Gastrocnemius medialis (tissue), 4 donors: ENCODE data around the gene SMYD5. TPM values are rescaled to one million over a fixed set of nuclear protein-coding genes. Genes with fewer than 3 reads are reported as not detected.
"Not testable (repeated sequence)": the region's sequence is repeated elsewhere in the genome, so short reads cannot be mapped to it uniquely, and the experiment has no call there.

Source experiments
- ATAC-seq, 2 donors: fragments of 150-250 bp; one replicate each; pipeline ENCODE4 v1.9.1; 2016
- DNase-seq, 2 donors: peaks; one replicate each; pipeline ENCODE4 v3.0.0-alpha.2; 2019
- H3K27ac ChIP-seq, 4 donors: fragments of 200-600 bp; sonication (generic); 1 replicate in 1 of 4; 2 replicates in 3 of 4; pipeline ENCODE4 v1.5.1; 2016 to 2018; ENCODE audit warnings: mild to moderate bottlenecking in 2 of 4, moderate library complexity in 1 of 4
- H3K27me3 ChIP-seq, 3 donors: fragments of 200-600 bp; sonication (generic) in 2 of 3; 1 replicate in 1 of 3; 2 replicates in 2 of 3; pipeline versions ENCODE4 v1.5.1 to v1.6.0; 2016 to 2019; ENCODE audit warnings: mild to moderate bottlenecking in 1 of 3, moderate library complexity in 1 of 3
- H3K36me3 ChIP-seq, 2 donors: fragments of 200-600 bp; sonication (generic) in 1 of 2; one replicate each; pipeline ENCODE4 v1.5.1; 2017 to 2018
- H3K4me1 ChIP-seq, 2 donors: fragments of 200-600 bp; sonication (generic) in 1 of 2; one replicate each; pipeline ENCODE4 v1.5.1; 2016 to 2017; ENCODE audit warnings: mild to moderate bottlenecking in 2 of 2
- H3K4me3 ChIP-seq, 4 donors: fragments of 200-600 bp; sonication (generic) in 3 of 4; 1 replicate in 1 of 4; 2 replicates in 3 of 4; pipeline ENCODE4 v1.5.1; 2016 to 2019; ENCODE audit warnings: mild to moderate bottlenecking in 2 of 4
- H3K9me3 ChIP-seq, 3 donors: fragments of 200-600 bp; sonication (generic) in 2 of 3; 1 replicate in 1 of 3; 2 replicates in 2 of 3; pipeline ENCODE4 v1.5.1; 2016 to 2019
- POLR2A ChIP-seq, 2 donors: fragments of 450-650 bp; IDR thresholded peaks; one replicate each; pipeline ENCODE4 v1.6.1; 2017; ENCODE audit warnings: antibody characterized with exemption in 2 of 2, mild to moderate bottlenecking in 2 of 2, moderate library complexity in 2 of 2
- in situ Hi-C, 4 donors: fragments of 200-750 bp; cut with MboI; loops; one replicate each; pipeline versions ENCODE4 v1.15.0 to v1.8.0; 2017; ENCODE audit warnings: low sequenced_read_pairs in 4 of 4
- intact Hi-C: fragments of 100-400 bp; cut with DNase I; formaldehyde crosslinking; loops from one replicate; pipeline ENCODE4 v1.15.1; 2023; ENCODE audit warnings: low total_unique reads
- total RNA-seq, 4 donors: library from RNA; depleted of rRNA; stranded (reverse); fragments of >200 nt; gene quantifications; one replicate each; pipeline versions ENCODE4 v1.1.0 to v1.2.3, GENCODE V29; 2016
- TF ChIP-seq, protein P1 (sequence below), 5 experiments: fragments of 450-650 bp in 3 of 5; fragments of 200-600 bp in 2 of 5; sonication (generic) in 2 of 5; IDR thresholded peaks in 4 of 5; conservative IDR thresholded peaks in 1 of 5; 1 replicate in 4 of 5; 2 replicates in 1 of 5; pipeline ENCODE4 v1.5.1; 2016 to 2019; ENCODE audit warnings: antibody characterized with exemption in 5 of 5, mild to moderate bottlenecking in 3 of 5, moderate library complexity in 3 of 5

Gene SMYD5
- 10 to 100 TPM in 3 of 4 donors, 1 to 10 TPM in 1; 9.8 to 17.7 (median 13.7) TPM for total RNA-seq

DNA sequence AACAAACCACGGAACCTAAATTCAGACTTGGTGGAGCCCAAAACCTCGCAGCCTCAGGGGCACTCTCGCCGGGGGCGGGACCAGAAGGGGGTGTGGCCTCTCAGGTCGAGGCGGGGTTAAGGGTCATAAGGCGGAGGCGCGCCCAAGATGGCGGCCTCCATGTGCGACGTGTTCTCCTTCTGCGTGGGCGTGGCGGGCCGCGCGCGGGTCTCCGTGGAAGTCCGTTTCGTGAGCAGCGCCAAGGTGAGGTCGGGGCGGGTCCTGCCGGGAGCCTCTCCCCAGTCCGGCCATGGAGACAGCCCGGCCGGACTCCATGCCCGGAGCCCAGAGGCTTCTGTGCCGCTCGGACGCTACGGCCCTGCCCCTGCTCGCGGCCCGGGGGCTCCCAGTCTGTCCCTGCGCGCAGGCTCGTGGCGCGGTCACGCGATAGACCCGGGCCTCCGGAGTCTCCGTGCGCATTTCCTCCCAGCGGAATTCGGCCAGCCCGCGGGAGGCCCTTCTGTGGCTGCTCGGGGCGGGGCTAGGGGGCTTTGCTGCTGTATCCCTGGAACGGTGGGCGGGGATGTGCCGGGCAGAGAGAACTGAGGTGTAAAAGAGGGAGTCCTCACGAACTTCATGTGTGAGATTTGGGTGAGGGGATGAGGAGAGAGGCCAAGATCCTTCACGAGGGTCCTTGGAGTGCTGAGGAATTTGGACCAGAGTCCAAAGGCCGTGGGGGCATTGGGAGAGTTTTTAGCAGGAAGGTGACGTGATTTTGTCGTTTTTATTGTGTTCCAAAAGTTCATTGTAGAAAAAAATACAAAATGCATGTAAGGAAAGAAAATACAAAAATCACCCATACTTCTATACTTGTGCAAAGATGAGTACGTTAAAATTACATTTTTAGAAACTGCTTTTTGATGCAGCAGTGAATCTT is at the start of gene SMYD5:
Gene SMYD5 (plus strand): TSS at position 126 of the 916 bp plus-strand sequence. CDS start 22 bp downstream, at position 148.
- TF ChIP-seq, protein P1, sequence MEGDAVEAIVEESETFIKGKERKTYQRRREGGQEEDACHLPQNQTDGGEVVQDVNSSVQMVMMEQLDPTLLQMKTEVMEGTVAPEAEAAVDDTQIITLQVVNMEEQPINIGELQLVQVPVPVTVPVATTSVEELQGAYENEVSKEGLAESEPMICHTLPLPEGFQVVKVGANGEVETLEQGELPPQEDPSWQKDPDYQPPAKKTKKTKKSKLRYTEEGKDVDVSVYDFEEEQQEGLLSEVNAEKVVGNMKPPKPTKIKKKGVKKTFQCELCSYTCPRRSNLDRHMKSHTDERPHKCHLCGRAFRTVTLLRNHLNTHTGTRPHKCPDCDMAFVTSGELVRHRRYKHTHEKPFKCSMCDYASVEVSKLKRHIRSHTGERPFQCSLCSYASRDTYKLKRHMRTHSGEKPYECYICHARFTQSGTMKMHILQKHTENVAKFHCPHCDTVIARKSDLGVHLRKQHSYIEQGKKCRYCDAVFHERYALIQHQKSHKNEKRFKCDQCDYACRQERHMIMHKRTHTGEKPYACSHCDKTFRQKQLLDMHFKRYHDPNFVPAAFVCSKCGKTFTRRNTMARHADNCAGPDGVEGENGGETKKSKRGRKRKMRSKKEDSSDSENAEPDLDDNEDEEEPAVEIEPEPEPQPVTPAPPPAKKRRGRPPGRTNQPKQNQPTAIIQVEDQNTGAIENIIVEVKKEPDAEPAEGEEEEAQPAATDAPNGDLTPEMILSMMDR (IDR thresholded peaks at IDR 0.05 in 4 of 5, conservative IDR thresholded peaks at IDR 0.05 in 1 of 5) = no peak
- peak; percentile 33 to 34 for TF ChIP-seq POLR2A (IDR thresholded peaks at IDR 0.05)
- peaks cover 12 to 23% of the 10 kb centered on the region in 2 donors for H3K4me1 ChIP-seq
- intact Hi-C loops = loop anchor here (1.0 to 5.0 kb wide), 2 partner anchors 20 to 102 kb away; partner anchors contain the start of genes CCT7 and RAB11FIP5
- DNase-seq (peak; percentile 59 to 68), ATAC-seq (peak; percentile 79 to 81)
- peak within 1 kb of the TSS; percentile 74 to 96 (median 84) for H3K4me3 ChIP-seq
- H3K27me3 ChIP-seq = no peaks in the 10 kb centered on the region
- peak within 1 kb of the TSS; percentile 58 to 75 (median 70) for H3K27ac ChIP-seq
- H3K9me3 ChIP-seq = no peaks in the 10 kb centered on the region
- no peaks in the 10 kb centered on the region for H3K36me3 ChIP-seq
- in situ Hi-C loops = no loop called here

DNA sequence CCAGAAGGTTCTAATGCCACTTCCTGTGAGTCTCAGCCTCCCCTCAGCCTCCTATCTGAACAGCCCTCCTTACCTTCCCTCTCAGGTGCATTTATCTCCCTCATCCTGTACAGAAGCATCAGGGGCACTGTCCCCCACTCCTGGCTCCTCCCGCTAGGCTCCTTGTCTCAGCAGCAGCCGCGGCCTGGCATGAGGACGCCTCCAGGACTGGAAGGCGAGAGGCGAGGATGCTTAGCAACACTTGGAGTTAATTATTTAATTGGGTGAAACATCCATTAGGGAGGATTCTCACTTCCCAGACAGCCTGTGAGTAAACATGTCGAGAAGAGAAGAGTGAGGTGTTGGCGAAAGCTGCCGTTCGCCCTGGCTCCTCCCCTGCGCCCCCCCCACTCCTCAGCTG is 48.1 kb upstream of the SMYD5 start:
- H3K27ac ChIP-seq, ATAC-seq, H3K27me3 ChIP-seq, H3K4me3 ChIP-seq, H3K4me1 ChIP-seq, intact Hi-C loops, H3K9me3 ChIP-seq, H3K36me3 ChIP-seq, DNase-seq: not testable (repeated sequence)
- in situ Hi-C loops = loop anchor here in 2 of 4 donors (25.0 kb wide), 2 partner anchors 179 to 279 kb away; partner anchors contain the start of gene SPR (in 1 of the 2)

DNA sequence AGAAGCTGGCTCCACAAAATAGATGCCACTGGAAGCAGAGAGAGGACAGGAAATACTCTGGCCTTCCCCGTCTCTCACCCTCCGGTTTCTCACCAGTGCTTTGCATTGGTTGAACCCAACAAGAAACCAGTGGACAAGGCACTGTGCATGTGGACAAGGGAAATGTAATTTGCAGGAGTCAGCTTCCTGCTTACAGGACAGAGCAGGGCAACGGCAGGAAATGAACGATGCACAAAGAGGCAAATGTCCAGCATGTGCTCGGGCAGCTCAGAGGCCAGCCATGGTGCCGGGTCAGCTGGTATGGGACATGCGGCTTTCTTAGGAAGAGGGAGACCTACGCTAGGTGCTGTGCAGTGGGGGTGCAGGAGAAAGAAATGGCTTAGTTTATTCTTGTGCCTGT is 47.2 kb upstream of the SMYD5 start:
- intact Hi-C loops, DNase-seq, H3K27ac ChIP-seq, ATAC-seq, H3K9me3 ChIP-seq, H3K27me3 ChIP-seq, H3K36me3 ChIP-seq, H3K4me3 ChIP-seq, H3K4me1 ChIP-seq: not testable (repeated sequence)
- in situ Hi-C loops = loop anchor here in 2 of 4 donors (25.0 kb wide), 2 partner anchors 180 to 280 kb away; partner anchors contain the start of gene SPR (in 1 of the 2)

DNA sequence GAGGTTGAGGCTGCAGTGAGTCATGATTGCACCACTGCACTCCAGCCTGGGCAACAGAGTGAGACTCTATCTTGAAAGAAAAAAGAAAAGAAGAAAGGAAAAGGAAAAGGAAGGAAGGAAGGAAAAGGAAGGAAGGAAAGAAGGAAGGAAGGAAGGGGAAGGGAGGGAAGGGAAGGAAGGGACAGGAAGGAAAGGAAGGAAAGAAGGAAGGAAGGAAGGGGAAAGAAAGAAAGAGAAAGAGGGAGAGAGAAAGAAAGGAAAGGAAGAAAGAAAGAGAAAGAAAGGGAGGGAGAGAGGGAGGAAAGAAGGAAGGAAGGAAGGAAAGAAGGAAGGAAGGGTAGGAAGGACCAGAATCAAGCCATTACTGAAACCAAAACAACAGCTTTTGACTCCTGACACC is 45.7 kb upstream of the SMYD5 start:
- intact Hi-C loops, H3K4me1 ChIP-seq, ATAC-seq, H3K36me3 ChIP-seq, DNase-seq, H3K27ac ChIP-seq, H3K4me3 ChIP-seq, H3K9me3 ChIP-seq, H3K27me3 ChIP-seq: not testable (repeated sequence)
- in situ Hi-C loops = loop anchor here in 2 of 4 donors (25.0 kb wide), 2 partner anchors 181 to 281 kb away; partner anchors contain the start of gene SPR (in 1 of the 2)

DNA sequence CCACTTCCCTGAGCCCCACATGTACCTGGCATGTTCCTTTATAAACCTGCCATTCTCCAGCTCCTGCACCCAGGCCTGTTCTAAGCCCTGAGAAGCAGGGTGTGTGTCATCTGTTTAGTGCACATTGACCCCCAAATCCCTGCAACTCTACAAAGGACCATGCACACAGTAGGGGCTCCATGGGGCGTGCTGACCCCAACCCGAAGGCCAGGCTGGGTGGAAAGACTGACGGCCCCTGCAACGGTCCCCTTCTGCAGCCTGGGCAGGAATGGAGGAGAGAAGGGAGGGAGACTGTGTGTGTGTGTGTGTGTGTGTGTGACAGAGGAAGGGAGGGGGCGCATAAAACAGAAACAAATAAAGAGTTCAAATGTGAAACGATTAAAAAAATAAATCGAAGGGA is 43.7 kb upstream of the SMYD5 start:
- in situ Hi-C loops = loop anchor here in 2 of 4 donors (25.0 kb wide), 2 partner anchors 183 to 283 kb away; partner anchors contain the start of gene SPR (in 1 of the 2)
- intact Hi-C loops = not testable (repeated sequence)

DNA sequence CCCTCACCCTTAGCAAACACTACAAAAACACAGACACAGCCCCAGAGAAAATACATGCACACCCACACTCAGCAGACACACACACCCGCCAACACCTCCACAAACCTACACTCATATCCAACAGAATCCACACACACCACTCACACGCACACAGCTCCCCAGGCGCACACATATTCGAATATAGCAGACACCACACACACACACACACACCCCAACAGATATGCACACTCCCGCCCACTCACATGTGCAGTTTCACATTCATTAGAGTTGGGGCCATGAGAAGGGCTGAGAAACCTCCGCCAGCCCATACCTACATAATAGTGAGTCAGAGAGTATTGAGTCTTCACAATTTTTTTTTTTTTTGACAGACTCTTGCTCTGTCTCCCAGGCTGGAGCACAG is 41.1 kb upstream of the SMYD5 start:
- H3K4me3 ChIP-seq = no peak overlapping the region
- DNase-seq (no peak), ATAC-seq (no peak)
- H3K27me3 ChIP-seq = peaks cover 18 to 21% (median 21%) of the 10 kb centered on the region in 3 donors
- no peaks in the 10 kb centered on the region for H3K9me3 ChIP-seq
- in situ Hi-C loops = loop anchor here in 2 of 4 donors (25.0 kb wide), 2 partner anchors 186 to 286 kb away; partner anchors contain the start of gene SPR (in 1 of the 2)
- no peak overlapping the region for H3K27ac ChIP-seq
- no peak for TF ChIP-seq POLR2A (IDR thresholded peaks at IDR 0.05)
- TF ChIP-seq, protein P1 (IDR thresholded peaks at IDR 0.05 in 4 of 5, conservative IDR thresholded peaks at IDR 0.05 in 1 of 5) = no peak
- peaks cover 0 to 18% of the 10 kb centered on the region in 2 donors for H3K4me1 ChIP-seq
- intact Hi-C loops = no loop called here
- H3K36me3 ChIP-seq = no peaks in the 10 kb centered on the region

More for the DNA sequence above, 43.7 kb upstream of the SMYD5 start:
- not testable (repeated sequence) for ATAC-seq, H3K36me3 ChIP-seq, DNase-seq, H3K4me1 ChIP-seq, H3K4me3 ChIP-seq, H3K9me3 ChIP-seq, H3K27ac ChIP-seq
- H3K27me3 ChIP-seq = peaks cover 4 to 12% (median 5%) of the 10 kb centered on the region in 3 donors
